Glomerular visceral epithelial cell (primary cell): ENCODE results near the gene UBAC2.
A peak's percentile ranks its signal among the peaks of the same experiment; 100 is the strongest.
"Not testable (repeated sequence)": the region's sequence is repeated elsewhere in the genome, so short reads cannot be mapped to it uniquely, and the experiment has no call there.

Source experiments
- DNase-seq: peaks from one replicate; pipeline ENCODE4 v3.0.0-alpha.2; 2016; ENCODE audit errors: extremely low spot score

The UBAC2 gene

DNA sequence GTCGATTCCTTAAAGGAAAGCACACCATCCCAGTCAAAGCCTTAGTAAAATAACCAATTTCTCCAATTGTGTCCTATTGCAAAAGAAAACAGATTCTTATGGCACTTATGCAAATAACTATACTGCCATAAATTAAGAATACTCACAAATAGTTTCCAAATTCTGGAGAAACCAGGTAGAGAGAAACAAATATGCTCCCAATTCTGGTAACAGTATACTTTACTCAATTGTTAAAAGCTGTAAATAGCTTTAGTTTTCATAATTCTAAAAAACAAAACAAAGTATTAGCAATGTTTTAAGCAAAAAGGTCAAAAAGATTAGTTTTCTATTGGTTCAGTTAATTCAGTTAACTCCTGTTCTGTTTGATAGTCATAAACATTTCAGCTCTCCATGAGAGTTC, 18.2 kb upstream of the UBAC2 start:
- DNase-seq: no peak

DNA sequence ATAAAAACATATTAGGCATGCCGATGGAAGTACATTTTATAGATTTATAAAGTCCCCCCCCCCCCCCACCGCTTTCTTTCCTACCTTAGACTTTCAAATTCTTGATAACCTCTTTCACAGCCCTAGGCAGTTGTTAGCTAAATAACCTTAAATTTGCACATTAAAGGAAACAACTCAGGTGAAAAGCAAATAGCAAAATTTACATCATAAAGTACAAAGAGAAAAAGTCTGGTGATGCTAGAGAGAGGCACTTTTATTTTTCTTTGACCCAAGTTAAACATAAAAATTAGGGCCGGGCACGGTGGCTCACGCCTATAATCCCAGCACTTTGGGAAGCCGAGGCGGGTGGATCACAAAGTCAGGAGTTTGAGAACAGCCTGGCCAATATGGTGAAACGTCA, 15.0 kb upstream of the UBAC2 start:
- no peak for DNase-seq

DNA sequence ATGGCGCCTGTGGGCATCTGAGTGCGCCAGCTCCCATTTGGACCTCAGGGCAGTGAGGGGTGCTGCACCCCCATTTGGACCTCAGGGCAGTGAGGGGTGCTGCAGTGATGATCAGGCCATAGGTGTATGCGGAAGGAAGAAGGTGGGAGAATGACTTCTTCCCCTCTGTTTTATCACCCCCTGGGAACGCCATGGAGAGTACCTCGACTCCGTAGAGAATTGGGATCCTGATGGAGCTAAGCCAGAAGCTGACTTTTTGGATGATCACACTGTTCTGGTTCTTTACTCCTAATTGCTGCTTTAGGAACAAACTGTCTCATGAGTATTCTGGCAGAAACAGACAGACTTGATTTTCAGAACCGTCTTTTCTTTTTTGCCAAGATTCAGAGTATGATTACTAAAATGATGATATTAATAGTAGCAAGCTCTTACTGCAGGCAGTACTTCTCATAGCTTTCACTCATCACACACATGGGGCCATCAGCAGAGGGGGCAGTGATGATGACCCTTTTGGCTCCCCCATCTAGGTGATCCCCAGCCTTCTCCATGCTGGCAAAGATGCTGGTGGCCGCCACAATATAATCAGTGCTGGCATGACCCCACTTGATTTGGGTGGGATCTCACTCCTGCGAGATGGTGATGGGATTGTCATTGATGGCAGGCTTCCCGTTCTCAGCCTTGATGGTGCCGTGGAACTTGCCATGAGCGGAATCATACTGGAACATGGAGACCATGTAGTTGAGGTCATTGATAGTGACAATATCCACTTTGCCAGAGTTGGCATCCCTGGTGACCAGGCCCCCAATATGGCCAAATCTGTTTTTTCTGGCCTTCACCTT, 10.3 kb upstream of the UBAC2 start:
- DNase-seq: no peak

DNA sequence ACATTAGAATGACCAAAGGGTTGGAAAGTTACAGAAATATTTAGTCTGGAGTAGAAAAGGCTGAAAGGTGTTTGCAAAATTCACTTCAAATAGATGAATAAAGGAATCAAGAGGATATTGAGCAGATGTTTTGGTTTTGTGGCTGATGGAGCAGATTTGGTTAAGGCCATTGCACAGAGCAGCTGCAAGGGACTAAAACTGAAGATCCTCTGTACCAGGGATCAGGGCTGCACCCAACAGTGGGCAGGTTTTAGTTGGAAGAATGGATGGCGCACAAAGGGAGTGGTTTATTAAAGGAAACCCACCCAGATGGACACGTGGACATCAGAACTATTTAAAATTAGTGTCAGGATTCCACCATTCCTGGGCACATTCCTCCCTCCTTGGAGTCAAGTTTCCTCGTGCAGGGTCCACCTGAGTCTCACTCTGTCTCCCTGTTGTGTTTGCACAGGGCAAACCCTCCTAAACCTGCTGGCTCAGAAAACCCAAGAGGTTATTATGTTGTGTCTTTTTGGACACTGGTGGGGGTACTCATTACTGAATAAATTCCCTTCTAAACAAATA, 9.2 kb upstream of the UBAC2 start:
- DNase-seq: no peak

DNA sequence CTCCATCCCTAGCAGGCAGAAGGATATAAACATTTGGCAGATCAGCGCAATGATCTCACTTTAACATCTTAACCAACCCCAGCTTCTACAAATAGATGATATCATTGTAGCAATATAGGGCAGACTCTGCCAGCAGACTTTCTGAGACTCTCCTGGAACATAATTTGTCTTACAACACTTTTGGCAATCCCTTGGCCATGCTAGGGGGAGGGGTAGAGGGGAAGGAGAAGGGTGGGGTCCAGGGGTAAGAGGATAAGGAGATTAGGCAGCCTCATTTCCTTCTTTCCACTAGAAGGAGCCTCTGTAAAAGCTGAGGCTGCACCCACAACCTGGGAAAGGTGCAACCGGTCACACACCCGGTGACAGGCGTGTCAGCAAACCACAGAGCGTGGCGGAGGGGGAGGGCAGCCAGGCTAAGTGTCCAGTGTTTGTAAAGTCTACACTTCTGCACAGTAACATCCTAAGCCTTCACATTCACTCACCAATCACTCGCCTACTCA, 8.7 kb upstream of the UBAC2 start:
- DNase-seq: peak; percentile 18

DNA sequence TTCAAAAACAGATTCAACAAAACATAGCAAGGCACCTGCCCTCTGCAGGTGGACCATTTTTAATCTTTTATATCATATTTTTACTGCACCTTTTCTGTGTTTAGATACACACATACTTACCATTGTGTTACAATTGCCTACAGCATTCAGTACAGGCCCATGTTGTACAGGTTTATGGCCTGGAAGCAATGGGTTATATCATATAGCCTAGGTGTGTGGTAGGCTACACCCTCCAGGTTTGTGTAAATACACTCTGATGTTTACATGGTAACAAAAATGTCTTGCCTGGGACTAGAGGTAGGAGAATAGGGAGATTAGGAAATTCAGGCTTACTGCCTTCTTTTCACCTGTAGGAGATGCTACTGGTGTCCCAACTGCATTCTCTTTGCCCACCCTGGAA, 8.2 kb upstream of the UBAC2 start:
- DNase-seq: no peak

DNA sequence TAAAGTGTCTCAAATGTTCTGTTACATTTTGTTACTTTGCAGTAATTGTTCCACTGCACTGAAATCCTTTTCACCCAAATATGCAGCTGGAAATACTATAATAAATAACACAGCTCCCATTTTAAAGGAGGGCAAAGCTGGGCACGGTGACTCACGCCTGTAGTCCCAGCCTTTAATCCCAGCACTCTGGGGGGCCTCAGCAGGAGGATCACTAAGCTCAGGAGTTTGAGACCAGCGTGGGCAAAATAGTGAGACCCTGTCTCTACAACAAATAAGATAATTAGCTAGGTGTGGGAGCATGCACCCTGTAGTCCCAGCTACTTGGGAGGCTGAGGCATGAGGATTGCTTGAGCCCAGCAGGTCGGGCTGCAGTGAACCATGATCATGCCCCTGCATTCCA, 7.5 kb upstream of the UBAC2 start:
- no peak for DNase-seq

DNA sequence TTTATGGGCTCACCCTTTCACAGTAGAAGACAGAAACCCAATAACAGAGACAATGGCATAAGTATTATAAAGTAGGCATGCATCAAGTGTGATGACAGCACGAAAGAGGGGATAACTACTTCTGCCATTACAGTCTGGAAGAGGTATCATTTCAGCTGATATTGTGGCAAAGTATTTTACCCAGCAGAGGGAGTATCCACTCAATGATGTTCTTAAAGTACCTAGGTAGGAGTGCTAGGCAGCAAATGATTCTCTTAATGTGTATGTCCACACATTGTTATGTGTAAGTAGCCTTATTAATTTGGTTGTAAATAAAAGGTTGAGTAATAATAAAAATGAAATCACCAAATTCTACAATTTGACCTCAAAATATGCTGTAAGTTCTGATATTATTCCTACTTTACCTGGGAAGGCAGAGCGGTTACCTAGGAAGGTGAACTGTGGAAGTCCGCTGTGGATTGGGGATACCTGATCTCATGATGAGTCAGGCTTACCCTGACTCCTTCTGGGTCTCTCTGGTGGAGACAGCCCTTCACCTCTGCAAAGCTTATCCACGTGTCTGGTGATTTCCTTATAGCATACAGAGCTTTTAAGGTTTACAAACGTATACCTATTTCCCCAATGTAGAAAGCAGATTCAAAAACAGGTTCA, 4.1 kb upstream of the UBAC2 start:
- DNase-seq: no peak

DNA sequence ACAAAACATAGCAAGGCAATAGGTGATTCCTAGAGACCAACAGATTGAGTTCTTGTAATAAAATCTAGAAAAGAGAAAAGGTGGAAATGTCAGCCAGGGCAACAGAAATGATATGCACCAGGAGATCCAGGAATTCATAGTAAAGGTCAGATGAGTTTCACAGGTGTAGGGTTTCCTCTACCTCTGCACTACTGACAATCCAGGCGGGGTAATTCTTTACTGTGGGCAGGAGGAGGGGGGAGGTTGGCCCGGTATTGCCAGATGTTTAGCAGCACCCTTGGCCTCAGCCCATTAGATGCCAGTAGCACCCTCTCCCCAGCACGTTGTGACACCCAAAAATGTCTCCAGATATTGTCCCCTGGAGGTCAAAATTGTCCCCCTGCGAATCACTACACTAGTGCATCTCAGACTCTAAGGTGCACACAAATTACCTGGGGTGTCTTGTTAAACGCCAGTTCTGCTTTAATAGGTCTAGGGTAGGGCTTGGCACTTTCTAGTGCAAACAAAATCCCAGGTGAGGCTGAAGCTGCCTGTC, 3.5 kb upstream of the UBAC2 start:
- DNase-seq: no peak

DNA sequence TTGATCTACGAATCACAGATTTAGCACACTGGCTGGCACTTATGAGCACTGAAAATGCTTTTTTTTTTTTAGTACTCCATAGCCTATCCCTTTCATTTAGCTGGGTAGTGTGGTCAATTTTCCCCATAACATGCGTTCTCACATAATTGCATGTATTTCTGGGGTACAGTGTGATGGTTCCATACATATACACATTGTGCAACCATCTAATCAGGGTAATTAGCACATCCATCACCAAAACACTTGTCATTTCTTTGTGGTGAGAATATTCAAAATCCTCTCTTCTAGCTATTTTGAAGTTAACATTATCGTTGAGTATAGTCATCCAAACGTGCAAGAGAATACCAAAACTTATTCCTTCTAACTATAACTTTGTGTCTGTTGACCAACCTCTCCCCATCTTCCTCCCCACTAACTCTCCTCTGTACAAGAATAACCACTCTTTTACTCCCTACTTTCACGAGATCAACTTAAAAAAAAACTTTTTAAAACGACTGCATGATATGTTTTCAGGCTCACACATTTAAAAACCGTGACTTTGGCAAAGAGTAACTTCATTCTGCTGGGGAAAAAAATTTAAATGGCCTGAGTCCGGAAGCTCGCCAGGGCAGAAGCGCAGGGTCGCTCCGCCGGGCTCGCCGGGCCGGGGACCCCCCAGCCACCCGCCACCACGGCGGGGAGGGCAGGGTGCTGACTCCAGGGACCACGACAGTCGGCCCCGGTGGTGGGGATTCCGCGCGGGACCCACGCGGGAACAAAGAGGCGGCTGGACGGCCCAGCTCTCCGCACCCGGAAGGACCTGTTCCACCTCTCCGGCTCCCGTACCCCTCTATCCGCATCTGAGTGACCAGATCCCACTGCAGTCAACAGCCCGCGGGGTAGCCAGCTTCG, 868 bp upstream of the UBAC2 start:
- DNase-seq: no peak

DNA sequence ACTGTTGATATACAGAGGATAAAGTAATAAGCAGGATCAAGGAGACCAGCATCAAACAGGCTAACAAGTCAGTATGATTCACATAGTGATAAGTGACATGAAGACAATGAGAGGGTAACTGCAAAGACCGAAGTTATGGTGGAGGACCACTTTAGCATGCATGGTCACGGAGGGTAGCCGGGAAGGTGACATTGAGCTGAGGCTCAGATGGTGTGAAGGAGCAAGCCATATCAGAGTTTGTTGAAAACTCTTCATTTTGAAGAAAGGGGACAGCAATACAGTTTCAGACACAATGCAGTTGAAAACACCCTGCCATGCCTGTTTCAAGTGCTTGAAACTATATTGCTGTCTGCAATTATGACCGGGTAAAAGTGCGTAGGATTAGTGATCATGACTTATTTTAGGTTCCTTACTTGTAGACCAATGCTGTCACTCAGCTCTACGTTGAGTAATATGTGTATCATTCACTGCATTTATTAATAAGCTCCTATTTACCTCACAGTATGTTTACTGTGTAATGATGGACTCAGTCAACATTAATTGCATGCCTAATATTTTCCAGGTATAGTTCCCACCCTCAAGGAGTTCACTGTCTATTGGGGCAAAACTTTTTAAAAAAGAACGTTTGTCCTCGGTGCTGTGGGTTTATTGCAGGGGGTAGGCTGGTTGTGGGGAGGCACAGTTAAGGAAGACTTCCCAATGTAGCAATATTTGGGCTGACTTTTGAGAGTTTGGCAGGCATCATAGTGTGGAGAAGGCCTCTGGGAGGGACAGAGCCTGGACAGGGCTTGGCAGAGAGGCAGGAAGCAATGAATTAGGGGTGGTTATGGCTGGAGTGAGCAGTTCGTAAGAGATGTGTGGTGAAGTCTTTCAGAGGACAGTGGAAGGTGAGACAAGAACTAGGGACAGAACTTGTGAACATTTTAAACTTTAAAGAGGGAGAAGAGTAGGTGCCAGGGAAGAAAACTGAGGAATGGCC, 3.2 kb downstream of the UBAC2 start:
- no peak for DNase-seq

DNA sequence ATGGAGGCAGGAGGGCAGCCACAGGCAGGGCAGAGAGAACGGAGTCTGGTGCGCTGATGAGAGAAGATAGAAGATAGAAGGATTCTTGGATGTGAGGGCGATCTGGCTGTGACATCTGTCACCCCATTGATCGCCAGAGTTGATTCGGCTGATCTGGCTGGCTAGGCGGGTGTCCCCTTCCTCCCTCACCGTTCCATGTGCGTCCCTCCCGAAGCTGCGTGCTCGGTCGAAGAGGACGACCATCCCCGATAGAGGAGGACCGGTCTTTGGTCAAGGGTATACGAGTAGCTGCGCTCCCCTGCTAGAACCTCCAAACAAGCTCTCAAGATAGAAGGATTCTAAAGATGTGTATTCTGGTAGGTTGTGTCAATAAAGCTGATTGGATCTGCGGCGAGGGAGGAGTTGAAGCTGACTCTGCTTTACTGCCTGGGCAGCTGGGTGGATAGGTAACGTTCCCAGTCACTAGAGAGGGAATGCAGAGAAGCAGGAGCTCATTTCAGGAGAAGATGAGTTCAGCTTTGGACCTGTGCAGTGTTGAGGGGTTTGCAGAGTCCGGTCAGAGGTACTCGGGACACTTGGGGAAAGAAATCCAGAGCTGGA, 5.1 kb downstream of the UBAC2 start:
- DNase-seq: no peak

DNA sequence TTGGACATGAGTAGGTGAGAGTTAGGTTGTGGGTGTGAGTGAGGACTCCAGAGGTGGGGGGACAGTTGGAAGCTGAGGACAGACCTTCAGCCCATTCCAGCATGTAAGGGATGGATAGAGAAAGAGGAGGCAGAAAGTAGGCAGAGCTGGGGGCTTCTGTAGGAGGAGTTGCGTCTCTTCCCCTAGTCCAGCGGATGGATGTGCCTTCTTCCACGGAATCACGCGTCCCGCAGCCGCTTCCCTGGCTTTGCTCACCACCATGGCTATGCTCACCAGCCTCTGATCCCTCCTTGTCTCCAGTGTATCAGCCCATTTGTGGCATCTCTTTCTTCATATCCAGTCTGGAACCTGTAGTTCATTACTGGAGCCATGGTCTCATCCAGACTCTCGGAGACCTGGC, 5.6 kb downstream of the UBAC2 start:
- DNase-seq: no peak

DNA sequence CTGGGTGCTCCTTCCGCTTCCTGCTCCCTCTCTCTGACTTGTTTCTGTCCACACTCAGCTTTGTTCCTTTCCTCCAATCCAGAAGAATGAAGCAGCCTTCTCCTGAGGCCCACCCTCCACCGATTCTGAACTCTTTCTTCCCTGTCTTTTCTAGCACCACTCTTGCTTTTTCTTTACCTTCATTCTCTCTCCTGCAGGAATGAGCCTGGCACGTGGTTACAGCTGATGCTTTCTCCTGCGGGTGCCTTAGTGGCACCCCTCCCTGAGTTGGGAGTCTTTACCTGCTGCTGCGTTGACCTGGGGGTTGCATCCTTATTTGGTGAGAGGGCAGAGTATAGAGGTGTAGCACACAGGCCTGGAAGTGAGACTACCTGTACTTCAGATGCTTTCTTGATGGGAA, 6.2 kb downstream of the UBAC2 start:
- DNase-seq: no peak

DNA sequence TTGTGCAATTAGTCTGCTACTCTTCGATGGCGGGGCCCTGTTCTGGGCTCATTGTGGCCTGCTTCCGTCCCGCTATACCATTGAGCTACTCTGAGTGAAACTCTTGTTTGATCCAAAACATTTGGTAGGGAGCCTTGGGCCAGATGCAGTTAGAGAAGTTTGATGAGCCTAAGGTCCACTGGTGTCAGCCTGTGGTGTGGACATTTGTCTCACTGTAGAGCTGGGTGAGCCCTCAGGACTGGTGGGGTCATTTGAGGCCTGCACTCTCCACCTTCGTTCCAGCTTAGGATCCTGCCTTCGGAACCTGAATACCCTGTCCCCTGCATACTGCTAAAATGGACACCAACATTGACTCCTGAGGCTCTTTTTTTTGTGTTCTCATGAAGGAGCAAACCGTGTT, 6.9 kb downstream of the UBAC2 start:
- no peak for DNase-seq

DNA sequence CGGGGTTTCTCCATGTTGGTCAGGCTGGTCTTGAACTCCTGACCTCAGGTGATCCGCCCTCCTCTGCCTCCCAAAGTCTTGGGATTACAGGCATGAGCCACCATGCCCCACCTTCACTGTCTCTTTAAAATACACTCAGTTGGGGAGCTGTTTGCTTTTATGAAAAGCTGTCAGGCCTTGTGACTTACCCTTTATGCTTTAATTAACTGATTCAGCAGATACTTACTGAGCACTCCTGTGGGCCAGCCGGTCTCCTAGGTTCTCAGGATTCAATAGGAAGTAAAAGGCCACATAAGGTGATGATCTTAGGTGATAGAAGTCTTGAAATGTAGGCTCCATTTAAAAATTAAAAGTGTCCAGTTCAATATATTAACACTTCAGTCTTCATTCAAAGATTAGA, 7.5 kb downstream of the UBAC2 start:
- DNase-seq: no peak

DNA sequence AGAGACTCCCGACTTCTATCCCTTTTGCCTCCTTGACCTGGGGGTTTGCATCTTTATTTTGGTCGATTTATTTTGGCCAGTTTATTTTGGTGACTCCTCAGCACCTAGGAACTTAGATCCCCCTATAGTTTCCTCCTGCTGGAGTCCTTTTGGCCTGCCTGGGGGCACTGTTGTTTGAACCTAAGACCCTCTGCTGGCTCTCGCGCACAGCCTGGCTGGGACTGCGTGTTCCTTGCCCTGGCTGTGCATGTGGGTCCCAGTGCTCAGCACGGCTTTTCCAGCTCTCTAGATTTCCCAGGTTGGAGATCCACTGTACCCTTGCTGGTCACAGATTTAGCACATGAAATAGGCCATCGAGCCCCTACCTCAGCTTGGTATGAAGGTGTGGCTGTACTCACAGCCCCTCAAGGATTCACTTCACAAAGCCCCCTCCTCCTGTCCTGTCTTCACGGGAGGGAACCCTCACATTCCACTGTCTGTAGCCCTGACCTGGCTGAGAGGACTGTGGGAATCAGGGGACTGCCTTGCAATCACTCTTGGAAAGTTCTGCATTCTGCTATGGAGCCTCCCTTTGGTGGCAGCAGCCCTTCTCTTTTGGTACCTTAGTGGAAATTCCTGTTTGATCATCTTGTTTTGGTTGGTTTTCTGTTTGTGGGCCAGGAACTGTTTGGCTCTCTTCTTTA, 8.3 kb downstream of the UBAC2 start:
- no peak for DNase-seq

DNA sequence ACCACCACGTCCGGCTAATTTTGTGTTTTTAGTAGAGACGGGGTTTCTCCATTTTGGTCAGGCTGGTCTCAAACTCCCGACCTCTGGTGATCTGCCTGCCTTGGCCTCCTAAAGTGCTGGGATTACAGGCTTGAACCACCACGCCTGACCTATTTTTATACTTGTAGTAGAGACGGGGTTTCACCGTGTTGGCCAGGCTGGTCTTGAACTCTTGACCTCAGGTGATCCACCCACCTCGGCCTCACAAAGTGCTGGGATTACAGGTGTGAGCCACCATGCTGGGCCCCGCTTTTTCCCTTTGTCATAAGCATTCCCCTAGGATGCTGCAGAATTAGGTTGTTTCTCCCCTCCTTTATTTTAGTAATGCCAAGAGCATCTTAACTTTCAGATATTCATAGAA, 10.0 kb downstream of the UBAC2 start:
- DNase-seq: not testable (repeated sequence)

DNA sequence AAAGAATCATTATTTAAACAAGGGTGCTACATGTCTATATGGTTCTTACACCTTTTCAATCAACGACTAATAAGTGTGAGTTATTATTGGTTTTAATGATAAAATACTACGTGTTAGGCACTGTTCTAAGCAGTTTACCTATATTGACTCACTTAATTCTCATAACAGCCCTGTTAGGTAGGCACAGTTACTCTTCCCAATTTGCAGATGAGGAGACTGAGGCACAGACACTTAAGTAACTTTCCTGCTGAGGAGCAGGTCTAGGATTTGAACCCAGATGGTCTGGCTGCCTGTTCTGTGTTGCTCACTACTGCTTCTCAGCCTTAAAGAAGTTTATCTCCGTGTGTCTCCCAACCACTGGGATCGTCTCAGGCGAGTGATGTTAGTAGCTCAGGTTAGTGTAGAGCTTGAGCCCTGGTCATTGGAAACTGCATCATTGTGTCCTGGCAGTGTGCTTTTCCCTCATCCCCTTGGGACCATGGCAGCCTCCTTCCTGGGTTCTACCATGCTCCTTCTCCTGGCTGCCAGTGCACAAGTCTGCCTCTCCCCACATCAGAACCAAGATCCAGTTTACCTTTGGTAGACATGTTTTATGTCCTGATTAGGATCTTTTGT, 10.9 kb downstream of the UBAC2 start:
- no peak for DNase-seq
